HG03095 (cell line): Measurements from ENCODE around the gene CNTN5.

Source experiments
- ATAC-seq: cut with Tn5 transposase; IDR thresholded peaks from one replicate; pipeline ENCODE4 v1.9.1; 2021; ENCODE audit warnings: moderate library complexity; ENCODE audit not compliant: unreplicated experiment

Gene CNTN5

GRCh38 chr11:99371257-99371656, 350.5 kb downstream of the CNTN5 start:
- ATAC-seq: no peak

- no peak for ATAC-seq
Measured at GRCh38 chr11:99376463-99376862, 355.7 kb downstream of the CNTN5 start.

GRCh38 chr11:99383648-99384245, 363.0 kb downstream of the CNTN5 start:
- ATAC-seq: no peak

GRCh38 chr11:99391245-99391644, 370.5 kb downstream of the CNTN5 start:
- no peak for ATAC-seq

- ATAC-seq: no peak
Measured at GRCh38 chr11:99406345-99406744, 385.6 kb downstream of the CNTN5 start.

- no peak for ATAC-seq
Measured at GRCh38 chr11:99410636-99411035, 389.9 kb downstream of the CNTN5 start.

- ATAC-seq: no peak
Measured at GRCh38 chr11:99418927-99419720, 398.4 kb downstream of the CNTN5 start.

- no peak for ATAC-seq
Measured at GRCh38 chr11:99419991-99420390, 399.2 kb downstream of the CNTN5 start.

- ATAC-seq: no peak
Measured at GRCh38 chr11:99422581-99423427, 402.1 kb downstream of the CNTN5 start.

GRCh38 chr11:99423428-99423983, 402.8 kb downstream of the CNTN5 start:
- ATAC-seq: no peak

GRCh38 chr11:99424313-99425084, 403.8 kb downstream of the CNTN5 start:
- ATAC-seq: no peak

- no peak for ATAC-seq
Measured at GRCh38 chr11:99425596-99425995, 404.8 kb downstream of the CNTN5 start.

GRCh38 chr11:99432677-99433076, 411.9 kb downstream of the CNTN5 start:
- ATAC-seq: no peak

GRCh38 chr11:99443276-99443675, 422.5 kb downstream of the CNTN5 start:
- ATAC-seq: no peak

- ATAC-seq: no peak
Measured at GRCh38 chr11:99446400-99446799, 425.7 kb downstream of the CNTN5 start.

- ATAC-seq: no peak
Measured at GRCh38 chr11:99449345-99449744, 428.6 kb downstream of the CNTN5 start.

GRCh38 chr11:99452075-99452474, 431.3 kb downstream of the CNTN5 start:
- no peak for ATAC-seq

- ATAC-seq: no peak
Measured at GRCh38 chr11:99461913-99462312, 441.2 kb downstream of the CNTN5 start.

GRCh38 chr11:99464985-99465384, 444.2 kb downstream of the CNTN5 start:
- no peak for ATAC-seq

GRCh38 chr11:99489581-99489980, 468.8 kb downstream of the CNTN5 start:
- no peak for ATAC-seq

GRCh38 chr11:99494065-99494464, 473.3 kb downstream of the CNTN5 start:
- no peak for ATAC-seq
